H1 (cell line): ENCODE measurements around the gene PITRM1. TPM values are rescaled to one million over a fixed set of nuclear protein-coding genes. Genes with fewer than 3 reads are reported as not detected.

Experiments
- CTCF ChIA-PET: fragments of 300-600 bp; sonication (Branson Sonifier 250); formaldehyde crosslinking; loops from one replicate; lab custom pipeline; 2021; ENCODE audit not compliant: partially characterized antibody; lab: Charles Lee
- POLR2A ChIA-PET: fragments of 300-600 bp; sonication (Branson Sonifier 250); formaldehyde crosslinking; loops from one replicate; lab custom pipeline; 2021; ENCODE audit warnings: inconsistent platforms; ENCODE audit not compliant: partially characterized antibody; lab: Charles Lee
- DNase-seq, 2 experiments: peaks; one replicate each; pipeline versions ENCODE4 v3.0.0 to v3.0.0-alpha.2; 2010 to 2022; ENCODE audit warnings: low spot score in 2 of 2, low read depth in 1 of 2, mixed read lengths in 1 of 2
- FAIRE-seq: peaks from 2 replicates; lab custom pipeline; 2011; peaks lifted over from hg19 to GRCh38; lab: Jason Lieb, UNC
- H2AFZ ChIP-seq: 2 replicates; pipeline ENCODE4 v1.8.1; 2012; ENCODE audit warnings: low read length, inconsistent platforms
- H2AK5ac ChIP-seq: 2 replicates; pipeline ENCODE4 v1.6.1; 2013; ENCODE audit warnings: low read depth, low read length
- H2BK120ac ChIP-seq: replicated peaks from 2 replicates; pipeline ENCODE3; 2013; ENCODE audit warnings: low read depth, low read length, inconsistent platforms
- H2BK12ac ChIP-seq: 2 replicates; pipeline ENCODE4 v1.6.1; 2013; ENCODE audit warnings: low read depth, low read length
- H2BK15ac ChIP-seq: 2 replicates; pipeline ENCODE4 v1.6.1; 2013; ENCODE audit warnings: low read length
- H2BK20ac ChIP-seq: 2 replicates; pipeline ENCODE4 v1.6.1; 2013; ENCODE audit warnings: low read length
- H2BK5ac ChIP-seq: 2 replicates; pipeline ENCODE4 v1.6.1; 2013; ENCODE audit warnings: low read depth, low read length
- H3K14ac ChIP-seq: 2 replicates; pipeline ENCODE4 v1.6.1; 2013; ENCODE audit warnings: inconsistent platforms; ENCODE audit not compliant: insufficient read length
- H3K18ac ChIP-seq: 2 replicates; pipeline ENCODE4 v1.6.1; 2013; ENCODE audit warnings: low read length; ENCODE audit errors: extremely low read depth
- H3K23ac ChIP-seq: 2 replicates; pipeline ENCODE4 v1.6.1; 2013; ENCODE audit warnings: inconsistent platforms; ENCODE audit not compliant: insufficient read length
- H3K23me2 ChIP-seq: 2 replicates; pipeline ENCODE4 v1.6.1; 2013; ENCODE audit warnings: low read depth, low read length
- H3K27ac ChIP-seq: 2 replicates; pipeline ENCODE4 v1.6.1; 2011; ENCODE audit warnings: low read depth, low read length, inconsistent platforms
- H3K27me3 ChIP-seq, 4 experiments: replicated peaks in 1 of 4; 1 replicate in 1 of 4; 2 replicates in 3 of 4; pipeline versions ENCODE4 v1.6.1 to v1.8.1; 2011 to 2013; ENCODE audit warnings: low read length in 3 of 4, mild to moderate bottlenecking in 3 of 4, inconsistent platforms in 2 of 4, mixed read lengths in 2 of 4, moderate library complexity in 1 of 4; ENCODE audit not compliant: control insufficient read depth in 3 of 4, insufficient read depth in 3 of 4; ENCODE audit errors: extremely low read depth in 1 of 4
- H3K36me3 ChIP-seq, 4 experiments: 2 replicates each; pipeline versions ENCODE4 v1.6.1 to v1.8.1; 2011 to 2013; ENCODE audit warnings: mild to moderate bottlenecking in 4 of 4, low read length in 3 of 4, moderate library complexity in 2 of 4, control low read depth in 1 of 4, inconsistent platforms in 1 of 4; ENCODE audit not compliant: insufficient read depth in 4 of 4, control insufficient read depth in 2 of 4
- H3K4ac ChIP-seq: replicated peaks from 2 replicates; pipeline ENCODE3; 2013; ENCODE audit warnings: low read length, low read depth, mixed read lengths, inconsistent platforms; ENCODE audit not compliant: insufficient read length
- H3K4me1 ChIP-seq, 4 experiments: replicated peaks in 1 of 4; 1 replicate in 1 of 4; 2 replicates in 3 of 4; pipeline versions ENCODE4 v1.6.1 to v1.8.1; 2011 to 2013; ENCODE audit warnings: low read length in 3 of 4, inconsistent platforms in 2 of 4, mixed read lengths in 1 of 4; ENCODE audit not compliant: insufficient read depth in 4 of 4, control insufficient read depth in 3 of 4
- H3K4me2 ChIP-seq, 2 experiments: 2 replicates each; pipeline versions ENCODE4 v1.6.1 to v1.8.1; 2011 to 2013; ENCODE audit warnings: low read depth in 2 of 2, low read length in 2 of 2, control low read depth in 1 of 2, inconsistent platforms in 1 of 2, mild to moderate bottlenecking in 1 of 2; ENCODE audit not compliant: insufficient read depth in 1 of 2
- H3K4me3 ChIP-seq, 4 experiments: fragments of 200-600, 300-600 bp in 1 of 4; sonication (generic), shearing (Covaris generic), sonication (Bioruptor Twin) in 1 of 4; 2 replicates each; pipeline versions ENCODE4 v1.5.1 to v1.8.1; 2011 to 2016; ENCODE audit warnings: low read length in 4 of 4, low read depth in 3 of 4, control low read depth in 2 of 4, inconsistent platforms in 2 of 4, mild to moderate bottlenecking in 2 of 4, mixed read lengths in 1 of 4, moderate library complexity in 1 of 4; ENCODE audit not compliant: insufficient read depth in 2 of 4; ENCODE audit errors: extremely low read depth in 1 of 4
- H3K56ac ChIP-seq: replicated peaks from 2 replicates; pipeline ENCODE3; 2013; ENCODE audit warnings: low read depth, mild to moderate bottlenecking, mixed read lengths, low read length, inconsistent platforms; ENCODE audit not compliant: insufficient read length
- H3K79me1 ChIP-seq: 2 replicates; pipeline ENCODE4 v1.6.1; 2013; ENCODE audit warnings: low read depth, low read length, control low read depth
- H3K79me2 ChIP-seq, 2 experiments: 2 replicates each; pipeline versions ENCODE4 v1.6.1 to v1.8.1; 2012 to 2013; ENCODE audit warnings: low read length in 2 of 2, mild to moderate bottlenecking in 2 of 2, inconsistent platforms in 1 of 2; ENCODE audit not compliant: insufficient read depth in 2 of 2, control insufficient read depth in 1 of 2
- H3K9ac ChIP-seq, 4 experiments: replicated peaks in 1 of 4; 1 replicate in 1 of 4; 2 replicates in 3 of 4; pipeline versions ENCODE4 v1.6.1 to v1.8.1; 2011 to 2013; ENCODE audit warnings: low read depth in 3 of 4, low read length in 3 of 4, control low read depth in 2 of 4, mild to moderate bottlenecking in 2 of 4, moderate library complexity in 2 of 4, inconsistent platforms in 1 of 4; ENCODE audit errors: extremely low read depth in 1 of 4
- H3K9me3 ChIP-seq, 2 experiments: 2 replicates each; pipeline versions ENCODE4 v1.6.1 to v1.8.1; 2012 to 2013; ENCODE audit warnings: mild to moderate bottlenecking in 2 of 2, moderate library complexity in 2 of 2, control low read depth in 1 of 2, inconsistent platforms in 1 of 2, low read depth in 1 of 2, low read length in 1 of 2, mixed read lengths in 1 of 2; ENCODE audit not compliant: insufficient read depth in 2 of 2
- H4K20me1 ChIP-seq, 2 experiments: replicated peaks in 1 of 2; 2 replicates each; pipeline versions ENCODE3 to v1.8.1; 2011 to 2013; ENCODE audit warnings: inconsistent platforms in 2 of 2, low read length in 2 of 2, mild to moderate bottlenecking in 1 of 2; ENCODE audit not compliant: insufficient read depth in 2 of 2, control insufficient read depth in 1 of 2
- H4K5ac ChIP-seq: 2 replicates; pipeline ENCODE4 v1.6.1; 2013; ENCODE audit warnings: low read length, low read depth, mixed read lengths, inconsistent platforms; ENCODE audit not compliant: insufficient read length
- H4K8ac ChIP-seq: 2 replicates; pipeline ENCODE4 v1.8.0; 2013; ENCODE audit warnings: mild to moderate bottlenecking, moderate library complexity, low read length, inconsistent platforms; ENCODE audit not compliant: insufficient read depth; ENCODE audit errors: extremely low read depth
- H4K91ac ChIP-seq: replicated peaks from 2 replicates; pipeline ENCODE3; 2013; ENCODE audit warnings: low read length, mixed read lengths, inconsistent platforms; ENCODE audit not compliant: insufficient read length
- CREB1 ChIP-seq: IDR thresholded peaks from 2 replicates; pipeline ENCODE4 v1.6.1; 2012; ENCODE audit warnings: inconsistent platforms
- EP300 ChIP-seq, 2 experiments: IDR thresholded peaks; 1 replicate in 1 of 2; 2 replicates in 1 of 2; pipeline ENCODE4 v1.6.1; 2011 to 2012; ENCODE audit warnings: low read depth in 2 of 2, low read length in 2 of 2, mild to moderate bottlenecking in 2 of 2, borderline replicate concordance in 1 of 2, inconsistent platforms in 1 of 2, moderate library complexity in 1 of 2
- JUN ChIP-seq: IDR thresholded peaks from 2 replicates; pipeline ENCODE4 v1.6.1; 2011; ENCODE audit warnings: low read depth, mild to moderate bottlenecking, improper control_type of control experiment, low read length
- KDM5A ChIP-seq: fragments of 200-600 bp; IDR thresholded peaks from 2 replicates; pipeline ENCODE4 v1.7.1; 2012; ENCODE audit warnings: mild to moderate bottlenecking, low read length, inconsistent platforms, mixed read lengths
- MAFK ChIP-seq: IDR thresholded peaks from 2 replicates; pipeline ENCODE4 v1.6.1; 2012; ENCODE audit warnings: low read depth, mild to moderate bottlenecking, improper control_type of control experiment, low read length
- POU5F1 ChIP-seq: IDR thresholded peaks from 2 replicates; pipeline ENCODE4 v1.6.1; 2011; ENCODE audit warnings: low read depth, mild to moderate bottlenecking, low read length, moderate library complexity
- RXRA ChIP-seq: IDR thresholded peaks from 2 replicates; pipeline ENCODE4 v1.6.1; 2011; ENCODE audit warnings: low read depth, mild to moderate bottlenecking, low read length, moderate library complexity; ENCODE audit not compliant: insufficient read depth
- SIRT6 ChIP-seq: IDR thresholded peaks from one replicate; pipeline ENCODE4 v1.7.1; 2012; ENCODE audit warnings: low read length, inconsistent platforms
- TAF7 ChIP-seq: optimal IDR thresholded peaks from 2 replicates; pipeline ENCODE3; 2011; ENCODE audit warnings: low read depth, mild to moderate bottlenecking, inconsistent platforms, low read length, moderate library complexity, borderline replicate concordance
- YY1 ChIP-seq: IDR thresholded peaks from 2 replicates; pipeline ENCODE4 v1.6.1; 2011; ENCODE audit warnings: low read depth, mild to moderate bottlenecking, low read length
- WGBS, 2 experiments: shearing (Covaris generic) in 1 of 2; methylation state at CpG; one replicate each; pipeline versions ENCODE4 v1.1.6 to v1.1.7; 2013 to 2015; ENCODE audit warnings: low lambda C conversion rate in 2 of 2, mixed read lengths in 2 of 2, inconsistent platforms in 1 of 2, low coverage in 1 of 2, missing lambda C conversion rate in 1 of 2; ENCODE audit not compliant: insufficient replicate concordance in 2 of 2, insufficient coverage in 1 of 2, insufficient read length in 1 of 2; ENCODE audit errors: extremely low coverage in 1 of 2, missing lambda C conversion rate in 1 of 2; 5-methylcytosine and 5-hydroxymethylcytosine counted together
- polyA plus RNA-seq, 7 experiments: library from polyadenylated mRNA; depleted of rRNA in 3 of 7; stranded (reverse) in 5 of 7; unstranded in 2 of 7; fragments of >200 nt in 5 of 7; fragments of 200-250 nt in 2 of 7; gene quantifications; 1 replicate in 5 of 7; 2 replicates in 1 of 7; 4 replicates in 1 of 7; pipeline versions ENCODE4 v1.2.1 to v1.2.3, GENCODE V29; 2011 to 2013; ENCODE audit warnings: missing spikeins in 2 of 7, mixed read lengths in 2 of 7
- total RNA-seq: library from RNA; stranded (reverse); fragmentation: NEBNext Ultra II Directional; extraction: Animal tissue kit (Norgen Biotek cat#: 25700); gene quantifications from 2 replicates; pipeline ENCODE4 v1.2.1, GENCODE V29; 2021

The PITRM1 gene
- total and polyA plus RNA-seq, 2 of the 8 experiments (the other 6 are each of a cell fraction or from before 2014, with no cell fraction given): 18.6 to 31.5 TPM

GRCh38 chr10:3215153-3215775, 42.7 kb upstream of the PITRM1 start:
- H3K9ac ChIP-seq: no peak overlapping the region
- H3K56ac ChIP-seq: no peak overlapping the region
- H3K27me3 ChIP-seq: 0 out of 7 replicates have a peak, but pooled peaks cover 0 to 2% (median 0%) of the 10 kb centered on the region in 4 experiments
- H3K23me2 ChIP-seq: peaks cover 7% of the 10 kb centered on the region; the same call in 1 of the 2 replicates
- no peak overlapping the region for H3K4me2 ChIP-seq
- no peak overlapping the region for H2AK5ac ChIP-seq
- H3K18ac ChIP-seq: no peak overlapping the region
- WGBS, 2 experiments: 92% methylated on average over 14 of the region's 14 CpGs; no CpG with 5 or more reads in 1 of the 2 experiments
- no peak overlapping the region for H2BK20ac ChIP-seq
- H3K27ac ChIP-seq: no peak overlapping the region
- TF ChIP-seq CREB1: no peak
- no peak for TF ChIP-seq YY1
- no peak for TF ChIP-seq POU5F1
- TF ChIP-seq EP300 (IDR thresholded peaks at IDR 0.05; ENCODE audit: borderline replicate concordance in 1 of 2, low read depth in 2 of 2, low read length in 2 of 2): no peak
- no peak for TF ChIP-seq JUN
- no peak for TF ChIP-seq SIRT6
- TF ChIP-seq MAFK: no peak
- no peak for TF ChIP-seq RXRA
- no peak for TF ChIP-seq TAF7
- TF ChIP-seq KDM5A: no peak
- no peak overlapping the region for H3K23ac ChIP-seq
- H2BK120ac ChIP-seq: no peak overlapping the region
- H3K4me3 ChIP-seq: no peak overlapping the region
- POLR2A ChIA-PET: no interaction called here
- DNase-seq: no peak
- H4K91ac ChIP-seq: no peak overlapping the region
- no peak overlapping the region; the same call in 1 of the 2 replicates for H2AFZ ChIP-seq
- CTCF ChIA-PET: interaction anchor here (0.6 to 3.6 kb wide), 6 partner anchors 9 to 936 kb away, joined by 3 to 18 read pairs (median 4); no protein-coding TSS in a partner anchor
- FAIRE-seq: no peak
- no peak overlapping the region for H4K5ac ChIP-seq
- no peak overlapping the region for H3K14ac ChIP-seq
- no peak overlapping the region for H4K8ac ChIP-seq
- no peaks in the 10 kb centered on the region for H3K9me3 ChIP-seq
- H2BK15ac ChIP-seq: no peak overlapping the region
- no peak overlapping the region for H2BK5ac ChIP-seq
- H3K36me3 ChIP-seq: no peaks in the 10 kb centered on the region
- no peaks in the 10 kb centered on the region for H3K4me1 ChIP-seq
- peaks cover 0 to 1% of the 10 kb centered on the region in 2 experiments for H4K20me1 ChIP-seq
- H3K4ac ChIP-seq: no peak overlapping the region
- H3K79me2 ChIP-seq: no peaks in the 10 kb centered on the region
- no peaks in the 10 kb centered on the region for H3K79me1 ChIP-seq
- H2BK12ac ChIP-seq: no peak overlapping the region
